HepG2 (cell line): Measurements from ENCODE around the gene VEGFA. TPM values are rescaled to one million over a fixed set of nuclear protein-coding genes. Genes with fewer than 3 reads are reported as not detected.

Experiments
- ATAC-seq: fragments of 200-7000 bp; cut with Tn5 transposase; 3 replicates; pipeline ENCODE4 v1.9.1; 2020; ENCODE audit warnings: mild to moderate bottlenecking, moderate library complexity
- BruUV-seq: library from RNA; stranded (reverse); fragments of 400-500 nt; replicated peaks from 2 replicates; lab custom pipeline; 2021; lab: Mats Ljungman, UMichigan
- CTCF ChIA-PET: fragments of 300-600 bp; formaldehyde crosslinking; extraction: SDS; loops from one replicate; lab custom pipeline; 2021; ENCODE audit warnings: low total read pairs, inconsistent platforms, low intra/inter-chr PET ratio; lab: Yijun Ruan, JAX
- POLR2A ChIA-PET: fragments of 350-600 bp; sonication (Branson Sonifier 250); formaldehyde crosslinking; loops from one replicate; lab custom pipeline; 2020; ENCODE audit warnings: antibody characterized with exemption, inconsistent platforms; lab: Yijun Ruan, JAX
- DNase-seq: peaks from one replicate; pipeline ENCODE4 v3.0.0-alpha.2; 2015; ENCODE audit warnings: low spot score
- FAIRE-seq: peaks from 3 replicates; lab custom pipeline; 2011; peaks lifted over from hg19 to GRCh38; lab: Jason Lieb, UNC
- H2AFZ ChIP-seq: one replicate; pipeline ENCODE4 v1.6.1; 2011; ENCODE audit warnings: low read length, inconsistent platforms
- H3K27ac ChIP-seq: fragments of 300-600 bp; 3 replicates; pipeline ENCODE4 v1.8.0; 2011; ENCODE audit warnings: mixed run types, mild to moderate bottlenecking, mixed read lengths, low read length, inconsistent platforms; ENCODE audit not compliant: insufficient read depth; ENCODE audit errors: extremely low read length
- H3K27me3 ChIP-seq, 2 experiments: fragments of 200-600 bp in 1 of 2; 2 replicates in 1 of 2; 3 replicates in 1 of 2; pipeline versions ENCODE4 v1.6.0 to v1.8.0; 2011; ENCODE audit warnings: low read length in 2 of 2, mild to moderate bottlenecking in 2 of 2, moderate library complexity in 2 of 2, inconsistent platforms in 1 of 2; ENCODE audit not compliant: insufficient read depth in 2 of 2, control insufficient read depth in 1 of 2
- H3K36me3 ChIP-seq, 2 experiments: fragments of 200-600 bp in 1 of 2; replicated peaks in 1 of 2; 2 replicates in 1 of 2; 3 replicates in 1 of 2; pipeline versions ENCODE4 v1.5.1 to v1.8.0; 2011; ENCODE audit warnings: low read length in 2 of 2, inconsistent platforms in 1 of 2; ENCODE audit not compliant: insufficient read depth in 2 of 2, control insufficient read depth in 1 of 2
- H3K4me1 ChIP-seq: 2 replicates; pipeline ENCODE4 v1.5.1; 2012; ENCODE audit warnings: low read length, inconsistent platforms; ENCODE audit not compliant: insufficient read depth
- H3K4me2 ChIP-seq: 2 replicates; pipeline ENCODE4 v1.6.0; 2011; ENCODE audit warnings: low read depth, low read length, inconsistent platforms
- H3K4me3 ChIP-seq, 3 experiments: fragments of 200-600 bp in 1 of 3; sonication (generic), shearing (Covaris generic) in 1 of 3; replicated peaks in 1 of 3; 2 replicates each; pipeline ENCODE4 v1.5.1; 2011 to 2016; ENCODE audit warnings: low read length in 3 of 3, inconsistent platforms in 2 of 3, low read depth in 2 of 3, mild to moderate bottlenecking in 2 of 3, control low read depth in 1 of 3, mixed read lengths in 1 of 3; ENCODE audit not compliant: insufficient read depth in 1 of 3
- H3K79me2 ChIP-seq: one replicate; pipeline ENCODE4 v1.6.1; 2011; ENCODE audit warnings: low read length, inconsistent platforms; ENCODE audit not compliant: insufficient read depth
- H3K9ac ChIP-seq: 2 replicates; pipeline ENCODE4 v1.6.0; 2011; ENCODE audit warnings: mild to moderate bottlenecking, low read depth, low read length, inconsistent platforms; ENCODE audit not compliant: insufficient read depth
- H3K9me3 ChIP-seq: 2 replicates; pipeline ENCODE4 v1.5.1; 2012; ENCODE audit warnings: mild to moderate bottlenecking, low read length
- H4K20me1 ChIP-seq: 2 replicates; pipeline ENCODE4 v1.6.0; 2011; ENCODE audit warnings: inconsistent platforms, mild to moderate bottlenecking, low read length, moderate library complexity; ENCODE audit not compliant: insufficient read depth
- GFI1 ChIP-seq: sonication (generic); formaldehyde crosslinking; IDR thresholded peaks from 2 replicates; pipeline ENCODE4 v1.5.0; 2020; ENCODE audit warnings: missing genetic modification reagents, mild to moderate bottlenecking, borderline replicate concordance
- HES4 ChIP-seq: sonication (generic); formaldehyde crosslinking; IDR thresholded peaks from 2 replicates; pipeline ENCODE4 v1.9.0; 2021; ENCODE audit warnings: mild to moderate bottlenecking, missing genetic modification reagents, borderline replicate concordance
- PBX3 ChIP-seq: sonication (generic); formaldehyde crosslinking; IDR thresholded peaks from 2 replicates; pipeline ENCODE4 v1.8.1; 2023; ENCODE audit warnings: missing genetic modification reagents, inconsistent platforms, borderline replicate concordance
- PHF21A ChIP-seq: sonication (generic); formaldehyde crosslinking; IDR thresholded peaks from 2 replicates; pipeline ENCODE4 v1.5.0; 2020; ENCODE audit warnings: mild to moderate bottlenecking, missing genetic modification reagents
- SAFB2 ChIP-seq: sonication (generic); formaldehyde crosslinking; IDR thresholded peaks from 2 replicates; pipeline ENCODE4 v1.5.1; 2020; ENCODE audit warnings: missing genetic modification reagents, low read depth, mild to moderate bottlenecking, borderline replicate concordance
- THAP11 ChIP-seq: IDR thresholded peaks from 2 replicates; pipeline ENCODE4 v1.6.1; 2016; ENCODE audit warnings: missing biosample characterization, missing genetic modification reagents
- ZNF101 ChIP-seq: sonication (generic); formaldehyde crosslinking; IDR thresholded peaks from 2 replicates; pipeline ENCODE4 v1.4.0; 2020; ENCODE audit warnings: mild to moderate bottlenecking, low read depth, missing genetic modification reagents, borderline replicate concordance
- ZNF207 ChIP-seq: fragments of 450-650 bp; IDR thresholded peaks from 2 replicates; pipeline ENCODE4 v1.6.1; 2016; ENCODE audit warnings: antibody characterized with exemption, borderline replicate concordance
- ZNF484 ChIP-seq: sonication (generic); formaldehyde crosslinking; IDR thresholded peaks from 2 replicates; pipeline ENCODE4 v1.5.1; 2020; ENCODE audit warnings: mild to moderate bottlenecking, low read depth, missing genetic modification reagents, borderline replicate concordance
- WGBS: methylation state at CpG from one replicate; pipeline ENCODE4 v1.1.6; 2017; ENCODE audit warnings: low lambda C conversion rate; 5-methylcytosine and 5-hydroxymethylcytosine counted together
- in situ Hi-C: cut with HindIII; loops from 2 replicates; pipeline ENCODE4 v1.10.0; 2017; ENCODE audit warnings: low pct_unique_long_range_greater_than_20kb; ENCODE audit not compliant: extremely low pct_ligation_motif_present
- intact Hi-C: fragments of 100-400 bp; cut with micrococcal nuclease; formaldehyde crosslinking; loops from one replicate; pipeline ENCODE4 v1.10.0; 2022; ENCODE audit not compliant: unreplicated experiment
- polyA plus RNA-seq, 8 experiments: library from polyadenylated mRNA; depleted of rRNA in 3 of 8; stranded (reverse) in 7 of 8; unstranded in 1 of 8; fragments of >200 nt; fragmentation: Illumina TruSeq in 4 of 8; extraction: Trizol in 4 of 8; gene quantifications; 2 replicates each; pipeline versions ENCODE4 v1.2.1 to v1.2.3, GENCODE V29; 2011 to 2016; ENCODE audit warnings: low read depth in 4 of 8, missing spikeins in 1 of 8, mixed read lengths in 1 of 8; ENCODE audit not compliant: insufficient read depth in 1 of 8
- total RNA-seq, 5 experiments: library from RNA; depleted of rRNA; stranded (reverse); fragments of >200 nt; fragmentation: Illumina TruSeq; extraction: Trizol; gene quantifications; 2 replicates each; pipeline ENCODE4 v1.2.3, GENCODE V29; 2016; ENCODE audit warnings: low read depth in 1 of 5
- TF ChIP-seq, protein P1 (sequence below): sonication (generic); formaldehyde crosslinking; conservative IDR thresholded peaks from 2 replicates; pipeline ENCODE4 v1.8.1; 2023; ENCODE audit warnings: missing genetic modification reagents
- TF ChIP-seq, protein P2 (sequence below): sonication (generic); formaldehyde crosslinking; IDR thresholded peaks from 2 replicates; pipeline ENCODE4 v1.5.0; 2020; ENCODE audit warnings: missing genetic modification reagents
- TF ChIP-seq, protein P3 (sequence below): sonication (generic); formaldehyde crosslinking; IDR thresholded peaks from 2 replicates; pipeline ENCODE4 v1.5.1; 2020; ENCODE audit warnings: mild to moderate bottlenecking, missing genetic modification reagents, moderate library complexity
- TF ChIP-seq, protein P4 (sequence below): sonication (generic); formaldehyde crosslinking; IDR thresholded peaks from 2 replicates; pipeline ENCODE4 v1.9.0; 2021; ENCODE audit warnings: missing genetic modification reagents, borderline replicate concordance

Gene VEGFA
- total and polyA plus RNA-seq, 2 of the 13 experiments (the other 11 are each of a cell fraction or from before 2014, with no cell fraction given): 68.1 to 629 TPM

GRCh38 chr6:43833996-43834390 is 64.0 kb downstream of the VEGFA start (continued):
- TF ChIP-seq, protein P1, sequence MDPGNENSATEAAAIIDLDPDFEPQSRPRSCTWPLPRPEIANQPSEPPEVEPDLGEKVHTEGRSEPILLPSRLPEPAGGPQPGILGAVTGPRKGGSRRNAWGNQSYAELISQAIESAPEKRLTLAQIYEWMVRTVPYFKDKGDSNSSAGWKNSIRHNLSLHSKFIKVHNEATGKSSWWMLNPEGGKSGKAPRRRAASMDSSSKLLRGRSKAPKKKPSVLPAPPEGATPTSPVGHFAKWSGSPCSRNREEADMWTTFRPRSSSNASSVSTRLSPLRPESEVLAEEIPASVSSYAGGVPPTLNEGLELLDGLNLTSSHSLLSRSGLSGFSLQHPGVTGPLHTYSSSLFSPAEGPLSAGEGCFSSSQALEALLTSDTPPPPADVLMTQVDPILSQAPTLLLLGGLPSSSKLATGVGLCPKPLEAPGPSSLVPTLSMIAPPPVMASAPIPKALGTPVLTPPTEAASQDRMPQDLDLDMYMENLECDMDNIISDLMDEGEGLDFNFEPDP (CRISPR knock-in tag): 0 out of 2 replicates have a peak, but pooled peaks have one; percentile 42
- TF ChIP-seq ZNF101 (CRISPR knock-in tag): no peak

GRCh38 chr6:43834528-43835155 is 64.6 kb downstream of the VEGFA start:
- H3K36me3 ChIP-seq: no peaks in the 10 kb centered on the region
- no peak overlapping the region for H3K27ac ChIP-seq
- no peak for DNase-seq
- TF ChIP-seq, protein P2, sequence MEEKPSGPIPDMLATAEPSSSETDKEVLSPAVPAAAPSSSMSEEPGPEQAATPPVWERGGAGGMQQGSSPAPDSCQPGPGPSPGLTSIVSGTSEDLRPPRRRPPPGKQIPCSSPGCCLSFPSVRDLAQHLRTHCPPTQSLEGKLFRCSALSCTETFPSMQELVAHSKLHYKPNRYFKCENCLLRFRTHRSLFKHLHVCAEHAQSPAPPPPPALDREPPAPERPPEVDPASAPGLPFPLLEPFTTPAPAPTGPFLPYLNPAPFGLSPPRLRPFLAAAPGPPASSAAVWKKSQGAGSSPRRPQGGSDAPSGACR (CRISPR knock-in tag): no peak
- TF ChIP-seq PHF21A (CRISPR knock-in tag): peak; percentile 22; the same call in 1 of the 2 replicates
- no peak for TF ChIP-seq PBX3
- TF ChIP-seq, protein P3, sequence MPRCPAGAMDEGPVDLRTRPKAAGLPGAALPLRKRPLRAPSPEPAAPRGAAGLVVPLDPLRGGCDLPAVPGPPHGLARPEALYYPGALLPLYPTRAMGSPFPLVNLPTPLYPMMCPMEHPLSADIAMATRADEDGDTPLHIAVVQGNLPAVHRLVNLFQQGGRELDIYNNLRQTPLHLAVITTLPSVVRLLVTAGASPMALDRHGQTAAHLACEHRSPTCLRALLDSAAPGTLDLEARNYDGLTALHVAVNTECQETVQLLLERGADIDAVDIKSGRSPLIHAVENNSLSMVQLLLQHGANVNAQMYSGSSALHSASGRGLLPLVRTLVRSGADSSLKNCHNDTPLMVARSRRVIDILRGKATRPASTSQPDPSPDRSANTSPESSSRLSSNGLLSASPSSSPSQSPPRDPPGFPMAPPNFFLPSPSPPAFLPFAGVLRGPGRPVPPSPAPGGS (CRISPR knock-in tag): no peak
- no peak for TF ChIP-seq HES4 (CRISPR knock-in tag)
- no peak for TF ChIP-seq THAP11 (CRISPR knock-in tag)
- 0 out of 2 replicates have a peak, but pooled peaks have one; percentile 36 for TF ChIP-seq GFI1 (CRISPR knock-in tag)
- TF ChIP-seq, protein P4, sequence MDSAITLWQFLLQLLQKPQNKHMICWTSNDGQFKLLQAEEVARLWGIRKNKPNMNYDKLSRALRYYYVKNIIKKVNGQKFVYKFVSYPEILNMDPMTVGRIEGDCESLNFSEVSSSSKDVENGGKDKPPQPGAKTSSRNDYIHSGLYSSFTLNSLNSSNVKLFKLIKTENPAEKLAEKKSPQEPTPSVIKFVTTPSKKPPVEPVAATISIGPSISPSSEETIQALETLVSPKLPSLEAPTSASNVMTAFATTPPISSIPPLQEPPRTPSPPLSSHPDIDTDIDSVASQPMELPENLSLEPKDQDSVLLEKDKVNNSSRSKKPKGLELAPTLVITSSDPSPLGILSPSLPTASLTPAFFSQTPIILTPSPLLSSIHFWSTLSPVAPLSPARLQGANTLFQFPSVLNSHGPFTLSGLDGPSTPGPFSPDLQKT (CRISPR knock-in tag): no peak
- TF ChIP-seq ZNF207: no peak
- no peak for TF ChIP-seq SAFB2 (CRISPR knock-in tag)
- no peak for TF ChIP-seq ZNF484
- TF ChIP-seq, all 625 proteins: peak for 2
- FAIRE-seq (no peak), ATAC-seq (no peak)
- no peaks in the 10 kb centered on the region for H3K79me2 ChIP-seq
- no TSS peak for BruUV-seq
- ChIA-PET CTCF (no interaction called here), POLR2A (no interaction called here)
- 7% methylated on average over 5 of the region's 5 CpGs for WGBS
- no peak overlapping the region for H2AFZ ChIP-seq
- no peak overlapping the region for H3K4me2 ChIP-seq
- no peaks in the 10 kb centered on the region for H4K20me1 ChIP-seq
- in situ Hi-C loops: no loop called here
- no peaks in the 10 kb centered on the region for H3K9me3 ChIP-seq
- H3K27me3 ChIP-seq: peaks cover 9 to 67% of the 10 kb centered on the region in 2 experiments
- H3K9ac ChIP-seq: no peak overlapping the region
- H3K4me3 ChIP-seq: no peak overlapping the region
- H3K4me1 ChIP-seq: peaks cover 67% of the 10 kb centered on the region
- intact Hi-C loops: loop anchor here (5.0 kb wide), 1 partner anchor 118 kb away; no protein-coding TSS in a partner anchor
